MM.1S (cell line): Measurements from ENCODE around the gene DAAM1.

Source experiments
- DNase-seq: peaks from one replicate; pipeline ENCODE4 v3.0.0-alpha.2; 2015
- H2AFZ ChIP-seq: fragments of 300-600 bp; sonication (generic); 2 replicates; pipeline ENCODE4 v1.6.0; 2016; ENCODE audit warnings: antibody characterized with exemption, low read length
- H3F3A ChIP-seq: fragments of 300-600 bp; sonication (generic); 2 replicates; pipeline ENCODE4 v1.6.1; 2016; ENCODE audit warnings: mild to moderate bottlenecking, antibody characterized with exemption, low read length, moderate library complexity, mixed read lengths; ENCODE audit not compliant: insufficient read depth
- H3K27ac ChIP-seq: fragments of 300-600 bp; sonication (generic); 2 replicates; pipeline ENCODE4 v1.5.1; 2016; ENCODE audit warnings: mild to moderate bottlenecking, low read length
- H3K27me3 ChIP-seq: fragments of 300-600 bp; sonication (generic); replicated peaks from 2 replicates; pipeline ENCODE4 v1.6.0; 2016; ENCODE audit warnings: low read length; ENCODE audit not compliant: insufficient read depth
- H3K36me3 ChIP-seq: fragments of 300-600 bp; sonication (generic); replicated peaks from 2 replicates; pipeline ENCODE4 v1.6.1; 2016; ENCODE audit warnings: mild to moderate bottlenecking, low read length, mixed read lengths; ENCODE audit not compliant: insufficient read depth
- H3K4me1 ChIP-seq: fragments of 300-600 bp; sonication (generic); 2 replicates; pipeline ENCODE4 v1.6.1; 2016; ENCODE audit warnings: low read length, mixed read lengths
- H3K4me2 ChIP-seq: fragments of 300-600 bp; sonication (generic); 2 replicates; pipeline ENCODE4 v1.6.0; 2016; ENCODE audit warnings: low read depth, low read length
- H3K4me3 ChIP-seq: fragments of 300-600 bp; sonication (generic); 2 replicates; pipeline ENCODE4 v1.5.1; 2016; ENCODE audit warnings: low read length, mixed read lengths
- H3K79me2 ChIP-seq: fragments of 300-600 bp; sonication (generic); 2 replicates; pipeline ENCODE4 v1.6.1; 2016; ENCODE audit warnings: mixed run types, low read length, mixed read lengths
- H3K9ac ChIP-seq: fragments of 300-600 bp; sonication (generic); 2 replicates; pipeline ENCODE4 v1.6.1; 2016; ENCODE audit warnings: low read length, mixed read lengths
- H3K9me2 ChIP-seq: fragments of 300-600 bp; sonication (generic); replicated peaks from 2 replicates; pipeline ENCODE4 v1.6.1; 2016; ENCODE audit warnings: mild to moderate bottlenecking, low read length, mixed read lengths; ENCODE audit not compliant: insufficient read depth
- H3K9me3 ChIP-seq: fragments of 300-600 bp; sonication (generic); replicated peaks from 2 replicates; pipeline ENCODE4 v1.6.1; 2016; ENCODE audit warnings: mild to moderate bottlenecking, low read length, mixed read lengths; ENCODE audit not compliant: insufficient read depth
- H4K20me1 ChIP-seq: fragments of 300-600 bp; sonication (generic); 2 replicates; pipeline ENCODE4 v1.6.1; 2016; ENCODE audit warnings: mild to moderate bottlenecking, low read length, moderate library complexity, mixed read lengths; ENCODE audit not compliant: insufficient read depth
- CTCF ChIP-seq: fragments of 300-600 bp; sonication (generic); IDR thresholded peaks from 2 replicates; pipeline ENCODE4 v1.5.1; 2016; ENCODE audit warnings: antibody characterized with exemption, low read length, mixed read lengths
- EZH2 ChIP-seq: fragments of 300-600 bp; sonication (generic); optimal IDR thresholded peaks from 2 replicates; pipeline ENCODE3; 2017; ENCODE audit warnings: low read depth, mild to moderate bottlenecking, antibody characterized with exemption, low read length, mixed read lengths
- EZH2phosphoT487 ChIP-seq: fragments of 300-600 bp; sonication (generic); IDR thresholded peaks from 2 replicates; pipeline ENCODE4 v1.6.1; 2018; ENCODE audit warnings: antibody characterized with exemption, low read length

DAAM1 gene

GRCh38 chr14:59199614-59200013, 11.1 kb downstream of the DAAM1 start:
- Histone ChIP-seq H3K4me3 (no peak overlapping the region), H3K4me2 (no peak overlapping the region), H3F3A (no peaks in the 10 kb centered on the region), H4K20me1 (no peaks in the 10 kb centered on the region), H3K27me3 (no peaks in the 10 kb centered on the region), H3K9me3 (no peaks in the 10 kb centered on the region), H2AFZ (no peak overlapping the region), H3K4me1 (no peaks in the 10 kb centered on the region), H3K79me2 (no peaks in the 10 kb centered on the region), H3K36me3 (no peaks in the 10 kb centered on the region), H3K27ac (no peak overlapping the region), H3K9me2 (no peaks in the 10 kb centered on the region), H3K9ac (no peak overlapping the region)
- TF ChIP-seq CTCF, result no peak
- TF ChIP-seq EZH2, result no peak
- no peak for TF ChIP-seq EZH2phosphoT487
- DNase-seq, result no peak

GRCh38 chr14:59200195-59200594, 11.7 kb downstream of the DAAM1 start:
- H3K27me3 ChIP-seq, result no peaks in the 10 kb centered on the region
- no peaks in the 10 kb centered on the region for H3F3A ChIP-seq
- no peak for DNase-seq
- no peak overlapping the region for H3K9ac ChIP-seq
- TF ChIP-seq EZH2phosphoT487 (no peak), EZH2 (no peak), CTCF (no peak)
- H3K9me3 ChIP-seq, result no peaks in the 10 kb centered on the region
- H3K4me2 ChIP-seq, result no peak overlapping the region
- H3K36me3 ChIP-seq, result no peaks in the 10 kb centered on the region
- H3K9me2 ChIP-seq, result no peaks in the 10 kb centered on the region
- no peak overlapping the region for H3K27ac ChIP-seq
- H3K4me1 ChIP-seq, result no peaks in the 10 kb centered on the region
- H4K20me1 ChIP-seq, result no peaks in the 10 kb centered on the region
- H2AFZ ChIP-seq, result no peak overlapping the region
- H3K79me2 ChIP-seq, result no peaks in the 10 kb centered on the region
- no peak overlapping the region for H3K4me3 ChIP-seq

GRCh38 chr14:59202031-59202430, 13.6 kb downstream of the DAAM1 start:
- Histone ChIP-seq H3F3A (no peaks in the 10 kb centered on the region), H3K9me3 (no peaks in the 10 kb centered on the region), H3K27me3 (no peaks in the 10 kb centered on the region), H2AFZ (no peak overlapping the region), H3K4me1 (no peaks in the 10 kb centered on the region), H4K20me1 (no peaks in the 10 kb centered on the region), H3K27ac (no peak overlapping the region), H3K79me2 (no peaks in the 10 kb centered on the region), H3K4me2 (no peak overlapping the region), H3K4me3 (no peak overlapping the region), H3K36me3 (no peaks in the 10 kb centered on the region), H3K9me2 (no peaks in the 10 kb centered on the region), H3K9ac (no peak overlapping the region)
- no peak for TF ChIP-seq EZH2phosphoT487
- no peak for TF ChIP-seq CTCF
- TF ChIP-seq EZH2, result no peak
- no peak for DNase-seq
